Neural cell (in vitro differentiated cells): ENCODE results near the gene SAP30L. TPM values are rescaled to one million over a fixed set of nuclear protein-coding genes. Genes with fewer than 3 reads are reported as not detected.

Experiments
- H2AFZ ChIP-seq: fragments of 200-600, 300-800 bp; sonication (generic), shearing (Covaris generic); 2 replicates; pipeline ENCODE4 v1.6.0; 2014; ENCODE audit warnings: low read depth, mild to moderate bottlenecking, antibody characterized with exemption, low read length, moderate library complexity
- H3F3A ChIP-seq: fragments of 200-600 bp; shearing (Covaris generic); 2 replicates; pipeline ENCODE4 v1.6.1; 2016; ENCODE audit warnings: mild to moderate bottlenecking, moderate library complexity, mixed read lengths, antibody characterized with exemption, low read length; ENCODE audit not compliant: insufficient read depth, poor library complexity, severe bottlenecking
- H3K27ac ChIP-seq: fragments of 200-600, 300-800 bp; sonication (generic), shearing (Covaris generic); 2 replicates; pipeline ENCODE4 v1.5.1; 2014; ENCODE audit warnings: mild to moderate bottlenecking, low read length, moderate library complexity
- H3K27me3 ChIP-seq: fragments of 300-800, 200-600 bp; sonication (generic), shearing (Covaris generic); 2 replicates; pipeline ENCODE4 v1.6.0; 2014; ENCODE audit warnings: mild to moderate bottlenecking, low read depth, low read length, moderate library complexity; ENCODE audit not compliant: insufficient read depth
- H3K36me3 ChIP-seq: fragments of 300-800, 200-600 bp; sonication (generic), shearing (Covaris generic); 2 replicates; pipeline ENCODE4 v1.5.1; 2014; ENCODE audit warnings: mild to moderate bottlenecking, antibody characterized with exemption, low read length, moderate library complexity; ENCODE audit not compliant: insufficient read depth
- H3K4me2 ChIP-seq: fragments of 300-800, 200-600 bp; sonication (generic), shearing (Covaris generic); 2 replicates; pipeline ENCODE4 v1.6.0; 2014; ENCODE audit warnings: mild to moderate bottlenecking, low read length
- H3K4me3 ChIP-seq: fragments of 300-800, 200-600 bp; sonication (generic), shearing (Covaris generic); 2 replicates; pipeline ENCODE4 v1.5.1; 2014; ENCODE audit warnings: mild to moderate bottlenecking, low read length, moderate library complexity
- H3K79me2 ChIP-seq: fragments of 200-600 bp; shearing (Covaris generic); replicated peaks from 2 replicates; pipeline ENCODE4 v1.6.0; 2014; ENCODE audit warnings: mild to moderate bottlenecking, low read length, moderate library complexity; ENCODE audit not compliant: insufficient read depth
- H3K9ac ChIP-seq: fragments of 300-800, 200-600 bp; sonication (generic), shearing (Covaris generic); 2 replicates; pipeline ENCODE4 v1.6.1; 2016; ENCODE audit warnings: mild to moderate bottlenecking, low read length, mixed read lengths
- H3K9me2 ChIP-seq: fragments of 200-600 bp; shearing (Covaris generic); 2 replicates; pipeline ENCODE4 v1.6.1; 2016; ENCODE audit warnings: mild to moderate bottlenecking, low read length, mixed read lengths; ENCODE audit not compliant: insufficient read depth
- H3K9me3 ChIP-seq: fragments of 200-600, 300-800 bp; sonication (generic), shearing (Covaris generic); 2 replicates; pipeline ENCODE4 v1.6.1; 2016; ENCODE audit warnings: mild to moderate bottlenecking, mixed run types, low read length, moderate library complexity, mixed read lengths
- H4K20me1 ChIP-seq: fragments of 200-600 bp; shearing (Covaris generic); 2 replicates; pipeline ENCODE4 v1.6.1; 2016; ENCODE audit warnings: mild to moderate bottlenecking, mixed run types; ENCODE audit not compliant: insufficient read depth
- CTCF ChIP-seq: fragments of 450-650 bp; IDR thresholded peaks from 2 replicates; pipeline ENCODE4 v1.5.1; 2014; ENCODE audit warnings: antibody characterized with exemption, mild to moderate bottlenecking, moderate library complexity; ENCODE audit not compliant: poor library complexity, severe bottlenecking
- EP300 ChIP-seq: fragments of 450-650 bp; conservative IDR thresholded peaks from 2 replicates; pipeline ENCODE4 v1.6.1; 2014; ENCODE audit warnings: antibody characterized with exemption, mild to moderate bottlenecking, moderate library complexity; ENCODE audit not compliant: poor library complexity, severe bottlenecking
- EZH2 ChIP-seq: fragments of 200-600, 300-800 bp; shearing (Covaris generic), sonication (generic); IDR thresholded peaks from 2 replicates; pipeline ENCODE4 v1.6.1; 2014; ENCODE audit warnings: antibody characterized with exemption, low read length, borderline replicate concordance, mild to moderate bottlenecking; ENCODE audit not compliant: insufficient read depth, poor library complexity, severe bottlenecking
- MXI1 ChIP-seq: fragments of 450-650 bp; conservative IDR thresholded peaks from 2 replicates; pipeline ENCODE4 v1.6.1; 2014; ENCODE audit warnings: antibody characterized with exemption, mild to moderate bottlenecking; ENCODE audit not compliant: poor library complexity, severe bottlenecking
- POLR2AphosphoS5 ChIP-seq: IDR thresholded peaks from 2 replicates; pipeline ENCODE4 v1.6.1; 2012
- RAD21 ChIP-seq: fragments of 450-650 bp; conservative IDR thresholded peaks from 2 replicates; pipeline ENCODE4 v1.6.1; 2014; ENCODE audit warnings: antibody characterized with exemption, mild to moderate bottlenecking, moderate library complexity
- REST ChIP-seq: IDR thresholded peaks from 2 replicates; pipeline ENCODE4 v1.6.1; 2012; ENCODE audit warnings: borderline replicate concordance
- SMC3 ChIP-seq: fragments of 450-650 bp; conservative IDR thresholded peaks from 2 replicates; pipeline ENCODE4 v1.6.1; 2014; ENCODE audit warnings: antibody characterized with exemption, mild to moderate bottlenecking, moderate library complexity; ENCODE audit not compliant: poor library complexity
- TAF1 ChIP-seq: IDR thresholded peaks from 2 replicates; pipeline ENCODE4 v1.6.1; 2012; ENCODE audit warnings: low read depth
- polyA plus RNA-seq: library from polyadenylated mRNA; depleted of rRNA; stranded (reverse); fragments of >200 nt; gene quantifications from 2 replicates; pipeline ENCODE4 v1.2.3, GENCODE V29; 2014

SAP30L gene
- polyA plus RNA-seq, 1 donor from 2014 or later, result 18.5 TPM

GRCh38 chr5:154505567-154505966 is 59.8 kb downstream of the SAP30L start:
- no peak overlapping the region for H2AFZ ChIP-seq
- no peaks in the 10 kb centered on the region for H3K79me2 ChIP-seq
- H3K27me3 ChIP-seq, result no peaks in the 10 kb centered on the region
- no peak overlapping the region for H3K9ac ChIP-seq
- H3K9me2 ChIP-seq, result no peaks in the 10 kb centered on the region
- no peak overlapping the region for H3K27ac ChIP-seq
- H3F3A ChIP-seq, result no peaks in the 10 kb centered on the region
- H3K36me3 ChIP-seq, result no peaks in the 10 kb centered on the region
- no peak overlapping the region for H3K4me2 ChIP-seq
- H4K20me1 ChIP-seq, result no peaks in the 10 kb centered on the region
- no peak for TF ChIP-seq TAF1
- TF ChIP-seq CTCF, result no peak
- TF ChIP-seq MXI1, result no peak
- no peak for TF ChIP-seq POLR2AphosphoS5
- no peak for TF ChIP-seq EZH2
- TF ChIP-seq REST, result no peak
- no peak for TF ChIP-seq EP300
- TF ChIP-seq RAD21, result no peak
- no peak for TF ChIP-seq SMC3
- no peaks in the 10 kb centered on the region for H3K9me3 ChIP-seq
- no peak overlapping the region for H3K4me3 ChIP-seq

- TF ChIP-seq REST (no peak), RAD21 (no peak), SMC3 (no peak), EZH2 (no peak), MXI1 (no peak), CTCF (no peak), EP300 (no peak)
- no peaks in the 10 kb centered on the region for H3F3A ChIP-seq
- no peaks in the 10 kb centered on the region for H3K27me3 ChIP-seq
- no peak overlapping the region for H3K4me3 ChIP-seq
- H2AFZ ChIP-seq, result no peak overlapping the region
- H3K9me3 ChIP-seq, result no peaks in the 10 kb centered on the region
- no peak overlapping the region for H3K9ac ChIP-seq
- H3K79me2 ChIP-seq, result no peaks in the 10 kb centered on the region
- H4K20me1 ChIP-seq, result no peaks in the 10 kb centered on the region
- no peaks in the 10 kb centered on the region for H3K9me2 ChIP-seq
- no peak overlapping the region for H3K4me2 ChIP-seq
- H3K36me3 ChIP-seq, result no peaks in the 10 kb centered on the region
- H3K27ac ChIP-seq, result no peak overlapping the region
Measured at GRCh38 chr5:154506049-154506715, 60.4 kb downstream of the SAP30L start.
